Cerebellar nuclear complex (tissue), 1 donor: ENCODE results near the gene KIAA2012.
"Not testable (repeated sequence)": the region's sequence is repeated elsewhere in the genome, so short reads cannot be mapped to it uniquely, and the experiment has no call there.

Source experiments
- DNase-seq, 2 experiments: peaks; one replicate each; lab custom pipeline; 2025; lab: John Stamatoyannopoulos, UW

The KIAA2012 gene

DNA sequence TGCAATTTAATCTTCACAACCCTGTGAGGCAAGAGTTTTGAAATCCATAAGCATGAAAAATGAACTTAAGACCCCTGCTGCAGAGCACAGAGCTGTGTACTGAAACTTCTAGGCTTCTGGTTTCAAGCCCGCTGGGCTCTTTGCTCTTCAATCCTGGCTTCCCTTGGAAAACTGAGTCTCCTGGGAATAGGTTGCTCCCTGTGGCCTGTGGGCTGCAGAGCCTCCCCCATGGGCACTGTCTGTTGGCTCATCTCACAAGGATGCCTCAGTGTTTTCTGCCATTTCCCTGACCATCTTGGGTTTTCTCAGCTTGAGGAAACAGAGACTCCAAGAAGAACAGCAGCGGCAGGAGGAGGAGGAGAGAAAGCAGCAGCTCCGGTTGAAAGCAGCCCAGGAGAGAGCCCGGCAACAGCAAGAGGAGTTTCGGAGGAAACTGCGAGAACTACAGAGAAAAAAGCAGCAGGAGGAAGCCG, 120.9 kb downstream of the KIAA2012 start:
- DNase-seq, result no peak

- DNase-seq, result no peak
These were observed 121.4 kb downstream of the KIAA2012 start for GRCh38 chr2:202194418-202194817.

DNA sequence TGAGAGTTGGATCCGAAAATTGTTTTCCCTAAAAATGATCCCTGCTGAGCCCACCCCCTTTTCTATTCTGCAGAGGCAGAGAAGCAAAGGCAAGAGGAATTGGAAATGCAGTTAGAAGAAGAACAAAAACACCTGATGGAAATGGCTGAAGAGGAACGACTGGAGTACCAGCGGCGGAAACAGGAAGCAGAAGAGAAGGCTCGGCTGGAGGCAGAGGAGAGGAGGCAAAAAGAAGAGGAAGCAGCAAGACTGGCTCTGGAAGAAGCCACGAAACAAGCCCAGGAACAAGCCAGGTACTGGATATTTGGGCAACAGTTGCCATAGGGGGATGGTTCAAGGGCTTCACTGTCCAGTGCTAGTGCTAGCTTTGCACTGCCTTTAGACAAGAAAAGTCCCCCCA, 123.7 kb downstream of the KIAA2012 start:
- DNase-seq, result no peak

DNA sequence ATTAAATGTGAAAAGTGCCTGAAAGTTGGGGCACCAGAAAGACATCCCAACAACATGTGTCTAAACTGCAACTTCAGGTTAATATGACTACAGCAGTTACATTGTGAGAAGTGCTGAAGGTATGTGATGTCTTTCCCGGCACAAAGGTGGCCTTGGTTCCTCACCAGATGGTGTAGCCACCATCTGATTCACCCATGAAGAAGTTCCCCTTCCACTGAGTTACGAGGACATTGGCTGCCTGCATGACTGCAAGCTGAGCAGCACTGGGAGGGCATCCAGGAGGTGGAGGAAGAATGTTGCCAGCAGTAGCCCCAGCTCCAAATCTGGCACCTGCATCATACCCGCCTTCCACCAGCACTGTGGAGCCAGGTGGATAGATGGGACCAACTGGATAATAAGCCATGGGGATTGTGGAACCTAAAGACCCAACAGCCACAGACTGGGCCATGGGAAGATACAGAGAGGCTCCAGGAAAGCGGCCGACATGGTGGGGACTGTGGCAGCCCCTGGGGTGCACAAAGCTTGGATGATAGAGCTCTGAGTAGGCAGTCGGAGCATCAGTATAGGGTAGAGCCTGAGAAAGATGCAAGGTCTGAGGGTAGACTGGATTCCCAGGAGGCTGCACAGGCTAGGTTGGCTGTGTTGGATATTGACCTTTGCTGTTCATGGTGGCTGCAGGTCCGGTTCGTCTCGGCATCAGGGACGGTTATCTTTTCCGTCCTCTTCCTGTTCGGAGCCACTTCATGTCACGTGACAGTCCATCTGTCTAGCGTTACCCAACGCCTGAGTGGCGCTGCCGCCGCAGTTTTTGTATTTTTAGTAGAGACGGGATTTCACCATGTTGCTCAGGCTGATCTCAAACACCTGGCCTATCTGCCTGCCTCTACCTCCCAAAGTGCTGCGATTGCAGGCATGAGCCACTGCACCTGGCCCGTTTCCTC, 128.4 kb downstream of the KIAA2012 start:
- DNase-seq, result no peak

DNA sequence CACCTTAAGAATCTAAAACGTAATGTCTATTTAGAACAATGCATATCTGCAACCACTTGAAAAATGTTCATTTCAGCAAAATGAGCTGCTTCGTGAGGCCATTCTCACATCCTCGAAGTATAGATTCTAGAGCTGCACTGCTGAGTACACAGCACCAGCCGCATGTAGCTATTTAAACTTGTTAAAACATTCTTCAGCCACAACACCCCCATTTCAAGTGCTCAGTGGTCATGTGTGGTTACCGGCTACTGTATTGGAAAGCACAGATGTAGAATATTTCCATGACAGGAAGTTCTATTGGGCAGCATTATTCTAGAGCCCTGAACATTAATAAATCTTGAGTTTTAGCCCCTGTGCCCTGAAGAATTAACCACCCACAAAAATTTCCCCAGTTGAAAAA, 130.3 kb downstream of the KIAA2012 start:
- no peak for DNase-seq

GRCh38 chr2:202204855-202205254, 131.8 kb downstream of the KIAA2012 start:
- no peak for DNase-seq

GRCh38 chr2:202208526-202208925, 135.5 kb downstream of the KIAA2012 start:
- no peak for DNase-seq

DNA sequence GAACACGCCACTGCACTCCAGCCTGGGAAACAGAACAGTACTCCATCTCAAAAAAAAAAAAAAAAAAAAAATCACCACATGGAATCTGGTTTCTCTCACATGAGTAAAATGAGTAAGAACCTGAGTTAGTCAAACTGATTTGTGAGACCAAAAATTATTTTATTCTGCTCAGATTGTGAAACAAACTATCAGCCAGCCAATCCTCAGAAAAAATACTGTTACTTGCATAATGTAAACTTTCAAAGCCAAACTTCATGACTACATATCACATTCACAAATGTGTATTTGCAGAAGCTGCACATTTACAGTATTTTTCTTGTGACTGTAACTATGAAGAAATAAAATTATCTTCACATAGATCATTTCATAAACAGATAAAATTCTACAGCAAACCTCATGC, 142.1 kb downstream of the KIAA2012 start:
- DNase-seq, result no peak

DNA sequence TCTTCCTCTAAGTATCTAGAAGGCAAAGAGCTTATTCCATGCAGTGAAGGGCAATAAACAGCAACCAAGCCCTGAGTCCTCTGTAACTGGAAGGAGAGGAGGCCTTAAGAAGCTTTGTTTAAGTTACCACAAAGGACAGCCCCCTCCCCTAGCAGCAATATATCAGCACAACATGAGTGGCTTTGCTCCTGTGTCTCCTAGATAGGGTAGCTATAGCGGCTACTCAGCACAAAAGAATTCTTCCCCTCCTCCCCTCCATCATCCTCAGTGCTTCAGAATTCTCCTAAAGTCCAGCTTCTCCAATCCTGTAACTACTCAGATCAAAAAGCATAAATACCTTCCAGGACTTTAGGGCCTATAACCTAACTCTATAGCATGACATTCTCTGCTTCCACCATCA, 148.8 kb downstream of the KIAA2012 start:
- DNase-seq, result no peak

- DNase-seq, result no peak
These were observed 164.8 kb downstream of the KIAA2012 start for GRCh38 chr2:202237787-202238233.

GRCh38 chr2:202238234-202239197, 165.5 kb downstream of the KIAA2012 start, which contains the start of gene SUMO1:
SUMO1 (minus strand) TSS chr2:202238597; CDS start chr2:202238451, 146 bp downstream.
- peak; percentile 75 to 88 for DNase-seq

- not testable (repeated sequence) for DNase-seq
These were observed 174.7 kb downstream of the KIAA2012 start for GRCh38 chr2:202247710-202248109.

GRCh38 chr2:202249521-202250253, 176.6 kb downstream of the KIAA2012 start:
- DNase-seq, result no peak

DNA sequence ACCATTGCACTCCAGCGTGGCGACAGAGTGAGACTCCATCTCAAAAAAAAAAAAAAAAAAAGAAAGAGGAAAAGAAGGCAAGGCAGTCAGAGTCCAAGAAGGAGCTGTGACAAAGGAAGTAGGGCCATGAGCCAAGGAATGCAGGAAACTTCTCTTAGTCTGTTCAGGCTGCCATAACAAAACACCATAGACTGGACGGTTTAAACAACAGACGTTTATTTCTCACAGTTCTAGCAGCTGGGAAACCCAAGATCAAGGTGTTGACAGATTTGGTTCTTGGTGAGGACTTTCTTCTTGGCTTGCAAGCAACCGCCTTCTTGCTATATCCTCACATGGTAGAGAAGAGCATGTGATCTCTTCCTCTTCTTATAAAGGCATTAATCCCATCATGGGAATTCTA, 178.4 kb downstream of the KIAA2012 start:
- no peak for DNase-seq
